ENCODE measurements around the gene DGCR2.
"Not testable (repeated sequence)": the region's sequence is repeated elsewhere in the genome, so short reads cannot be mapped to it uniquely, and the experiment has no call there.

DGCR2 gene

GRCh38 chr22:19080853-19081252 is 41.4 kb downstream of the DGCR2 start:
- DNase-seq, result no peak

DNA sequence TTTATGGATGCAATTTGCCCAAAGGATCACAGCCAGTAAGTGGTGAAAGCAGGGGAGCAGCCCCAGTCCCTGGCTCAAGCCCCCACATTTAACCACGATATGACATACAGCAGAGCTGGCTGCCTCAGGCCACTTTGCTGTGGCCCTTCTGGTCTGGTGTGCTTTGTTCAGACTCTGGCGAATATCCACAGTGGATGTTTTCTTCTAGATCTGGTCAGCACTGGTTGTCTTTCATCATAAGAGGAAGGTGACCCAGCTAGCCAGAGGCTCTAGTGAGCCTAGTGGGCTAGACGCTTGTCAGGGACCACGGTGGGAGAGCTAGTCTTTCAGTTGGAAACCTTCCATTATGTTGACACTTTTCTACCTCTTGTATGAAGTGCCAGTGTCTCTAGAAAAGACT is 42.5 kb downstream of the DGCR2 start:
- DNase-seq, result no peak

- no peak for DNase-seq
Observed at GRCh38 chr22:19075404-19075803, 46.8 kb downstream of the DGCR2 start.

DNA sequence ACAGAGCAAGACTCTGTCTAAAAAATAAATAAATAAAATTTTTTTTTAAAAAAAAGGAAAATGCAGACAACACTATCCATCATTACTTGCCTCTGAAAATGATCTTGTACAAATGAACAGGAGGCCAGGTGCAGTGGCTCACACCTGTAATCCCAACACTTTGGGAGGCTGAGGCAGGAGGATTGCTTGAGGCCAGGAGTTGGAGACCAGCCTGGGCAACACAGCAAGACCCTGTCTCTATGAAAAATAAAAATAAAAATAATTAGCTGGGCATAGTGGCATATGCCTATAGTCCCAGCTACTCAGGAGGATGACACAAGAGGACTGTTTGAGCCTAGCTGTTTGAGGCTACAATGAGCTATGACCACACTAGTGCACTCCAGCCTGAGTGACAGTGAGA is 49.4 kb downstream of the DGCR2 start:
- not testable (repeated sequence) for DNase-seq

GRCh38 chr22:19070397-19071169 is 51.6 kb downstream of the DGCR2 start:
- DNase-seq, result no peak

- no peak for DNase-seq
Observed at GRCh38 chr22:19069451-19069850, 52.8 kb downstream of the DGCR2 start.

GRCh38 chr22:19068784-19069271 is 53.4 kb downstream of the DGCR2 start:
- DNase-seq, result peak; percentile 30 to 53

DNA sequence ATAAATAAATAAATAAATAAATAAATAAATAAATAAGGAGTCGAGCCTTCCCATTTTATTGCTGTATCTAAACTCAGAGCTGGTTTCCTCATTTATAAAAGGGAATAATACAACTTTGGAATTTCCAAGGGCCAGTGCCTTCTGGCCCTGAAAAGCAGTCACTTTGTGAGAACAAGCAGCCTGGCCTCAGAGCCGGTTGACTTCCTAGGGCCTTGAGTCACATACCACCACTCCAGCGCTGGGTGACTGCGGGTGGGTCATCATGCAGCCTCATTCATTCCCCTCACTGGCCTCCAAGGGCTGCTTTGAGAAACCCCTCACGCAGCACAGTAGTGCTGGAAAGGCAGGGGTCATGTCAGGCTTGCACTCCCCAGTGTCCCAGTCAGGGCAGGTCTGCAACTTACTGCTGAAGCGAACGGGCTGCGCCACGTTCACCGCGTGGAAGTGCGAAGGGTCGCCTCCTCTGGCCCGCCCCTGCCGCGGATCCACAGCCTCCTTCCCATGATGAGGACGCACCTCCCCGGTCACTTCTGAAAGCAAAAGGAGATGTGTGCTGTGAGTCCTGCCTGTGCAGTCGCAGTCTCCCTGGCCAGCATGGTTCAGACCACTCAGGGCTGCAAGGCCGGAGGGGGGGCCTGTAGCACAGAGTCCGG is 54.4 kb downstream of the DGCR2 start:
- DNase-seq, result no peak

DNA sequence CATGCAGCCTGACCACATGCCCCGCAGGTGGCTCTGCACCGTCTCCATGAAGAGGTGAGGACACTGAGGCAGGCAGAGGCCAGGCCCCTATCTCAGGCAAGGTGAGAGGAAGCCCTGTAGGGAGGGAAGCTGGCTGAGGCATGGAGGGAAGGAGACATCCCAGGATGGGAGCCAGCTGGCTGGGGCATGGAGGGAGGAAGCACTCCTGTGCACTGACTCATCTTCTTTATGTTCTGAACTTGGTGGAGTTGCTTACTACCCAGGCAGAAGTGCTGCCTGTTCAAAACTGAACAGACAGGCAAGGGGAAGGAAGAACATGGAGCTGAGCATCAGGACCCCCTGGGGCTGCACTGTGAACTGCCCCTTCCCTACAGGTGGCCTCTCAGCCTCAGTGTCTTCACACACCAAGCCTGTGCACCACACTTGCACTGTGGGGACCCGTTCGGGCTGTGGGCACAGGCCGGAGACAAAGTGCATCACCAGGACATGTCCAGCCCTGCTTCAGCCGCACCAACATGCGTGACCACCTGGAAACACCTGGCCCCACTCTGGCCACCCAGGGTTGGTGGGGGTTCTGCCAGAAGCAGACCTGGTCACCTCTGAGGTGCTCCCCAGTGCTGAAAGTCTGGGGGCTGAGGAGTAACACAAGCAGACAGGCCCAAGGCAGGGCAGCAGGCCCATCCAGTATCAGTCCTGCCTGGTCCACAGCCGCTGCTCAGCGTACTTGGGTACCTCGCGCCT is 55.5 kb downstream of the DGCR2 start:
- no peak for DNase-seq

GRCh38 chr22:19065929-19066328 is 56.3 kb downstream of the DGCR2 start:
- no peak for DNase-seq

- no peak for DNase-seq
Observed at GRCh38 chr22:19065298-19065859, 56.8 kb downstream of the DGCR2 start.

- DNase-seq, result no peak
Observed at GRCh38 chr22:19064354-19065054, 57.7 kb downstream of the DGCR2 start.

DNA sequence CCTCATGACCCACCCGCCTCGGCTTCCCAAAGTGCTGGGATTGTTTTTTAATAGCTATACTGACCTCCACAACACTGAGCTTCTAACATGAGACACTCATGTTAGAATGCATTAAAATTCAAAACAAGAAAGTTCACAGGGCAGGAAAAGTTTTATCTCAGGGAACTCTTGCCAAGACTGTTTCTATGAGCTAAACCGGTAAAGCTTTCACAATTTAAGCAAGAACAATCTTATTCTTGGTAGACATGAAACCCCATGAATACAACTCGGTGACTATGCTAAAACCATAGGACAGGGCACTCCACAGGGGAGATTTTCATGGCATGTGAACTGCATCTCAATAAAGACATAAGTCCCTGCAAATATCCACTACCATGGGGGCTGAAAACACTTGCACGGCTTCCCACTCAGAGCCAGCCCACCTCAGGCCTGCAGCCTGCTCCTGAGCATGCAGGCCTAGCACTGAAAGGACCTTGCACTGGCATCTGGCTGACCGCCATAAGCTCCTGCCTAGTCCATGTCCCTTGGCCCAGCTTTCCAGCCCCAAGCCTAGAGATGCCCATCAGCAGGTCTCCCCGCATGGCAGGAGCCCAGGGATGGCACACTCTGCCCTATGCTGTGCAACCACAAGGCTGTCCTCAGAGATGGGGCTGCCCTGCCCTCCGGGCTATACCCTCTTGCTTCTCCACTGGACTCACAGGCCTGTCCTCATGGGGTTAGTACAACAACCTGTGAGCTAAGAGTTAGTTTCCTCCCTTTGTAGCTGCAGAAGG is 58.4 kb downstream of the DGCR2 start:
- no peak for DNase-seq

DNA sequence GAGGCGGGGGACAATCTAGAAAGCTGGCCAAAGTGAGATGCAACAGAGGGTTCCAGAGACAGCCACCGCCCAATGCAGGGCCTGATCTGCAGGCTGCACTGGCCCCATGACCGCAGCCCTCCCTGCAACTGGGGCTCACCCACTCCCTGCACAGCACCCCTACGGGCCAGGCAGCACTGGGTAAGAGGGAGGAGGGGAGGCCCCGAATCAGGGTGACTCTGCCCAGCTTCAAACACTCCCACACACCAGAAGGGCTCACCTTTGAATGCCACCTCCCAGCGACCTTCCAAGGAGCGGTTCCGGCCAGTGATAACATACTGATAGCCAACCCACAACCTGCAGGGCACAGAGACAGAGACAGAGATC is 59.3 kb downstream of the DGCR2 start:
- no peak for DNase-seq

DNA sequence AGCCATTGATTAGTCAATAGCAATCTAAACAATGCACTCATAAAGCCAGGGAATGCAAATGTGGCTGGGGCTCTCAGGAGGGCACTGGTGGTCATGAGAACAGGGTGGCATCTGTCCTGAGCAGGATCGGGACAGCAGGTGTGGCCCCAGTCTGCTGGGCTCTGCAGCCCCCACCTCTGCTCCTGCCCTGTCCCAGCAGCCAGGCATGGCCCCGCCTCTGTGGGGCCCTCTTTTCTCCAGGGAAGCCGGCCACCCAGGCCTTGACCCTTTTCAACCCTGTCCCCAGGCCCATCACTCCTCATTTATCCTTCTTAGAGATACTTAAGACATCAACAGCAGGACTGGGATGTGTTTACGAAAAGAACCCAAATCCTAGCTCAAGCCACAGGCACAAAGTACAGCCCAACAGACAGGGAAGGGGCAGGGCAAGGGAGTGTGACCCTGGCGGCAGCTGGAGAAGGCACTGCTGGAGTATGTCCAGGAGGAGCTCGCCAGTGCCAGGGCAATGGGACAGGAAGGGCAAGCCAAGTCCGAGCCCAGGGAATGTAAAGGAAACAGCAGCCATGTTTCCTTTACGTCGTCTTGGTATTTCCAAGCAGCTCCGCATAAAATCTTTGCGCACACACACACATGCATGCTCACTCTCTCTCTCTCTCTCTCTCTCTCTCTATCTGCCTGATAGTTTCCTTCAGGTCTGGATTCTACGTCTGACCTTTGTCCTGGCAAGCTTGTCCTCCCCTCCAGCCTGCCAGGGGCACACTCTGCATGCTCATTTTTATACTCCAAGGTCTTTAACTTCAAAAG is 59.9 kb downstream of the DGCR2 start:
- no peak for DNase-seq

DNA sequence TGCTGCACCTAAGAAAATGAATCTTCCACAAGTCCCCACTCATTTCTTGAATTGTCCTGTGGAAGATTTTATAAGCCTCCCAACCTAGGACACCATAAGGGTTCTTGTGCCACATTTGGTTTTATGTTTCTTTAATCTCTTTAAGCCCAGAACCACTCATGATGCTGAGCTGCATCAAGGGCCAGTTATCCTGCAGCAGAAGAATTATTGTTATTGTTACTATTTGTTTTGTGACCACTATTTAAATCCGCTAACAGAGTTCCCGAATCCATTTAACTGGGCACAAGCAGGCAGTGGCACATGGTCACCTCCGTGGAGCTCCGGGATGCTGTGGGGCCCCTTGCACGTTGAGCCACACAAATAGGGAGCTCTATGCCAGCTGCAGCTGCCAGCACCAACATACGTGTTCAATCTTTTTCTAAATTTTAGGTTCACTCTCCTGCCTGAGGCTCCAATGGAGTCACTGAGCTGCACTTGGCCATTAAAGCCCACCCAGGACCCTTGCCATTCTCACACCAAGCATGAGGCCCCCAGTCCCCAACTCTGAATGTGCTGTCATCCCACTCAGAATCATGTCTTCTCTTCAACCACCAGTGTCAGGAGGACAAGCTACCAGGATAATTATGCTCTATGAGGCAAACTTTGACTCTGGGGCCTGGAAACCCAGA is 60.6 kb downstream of the DGCR2 start:
- no peak for DNase-seq

- DNase-seq, result no peak
Observed at GRCh38 chr22:19060356-19061009, 61.7 kb downstream of the DGCR2 start.

DNA sequence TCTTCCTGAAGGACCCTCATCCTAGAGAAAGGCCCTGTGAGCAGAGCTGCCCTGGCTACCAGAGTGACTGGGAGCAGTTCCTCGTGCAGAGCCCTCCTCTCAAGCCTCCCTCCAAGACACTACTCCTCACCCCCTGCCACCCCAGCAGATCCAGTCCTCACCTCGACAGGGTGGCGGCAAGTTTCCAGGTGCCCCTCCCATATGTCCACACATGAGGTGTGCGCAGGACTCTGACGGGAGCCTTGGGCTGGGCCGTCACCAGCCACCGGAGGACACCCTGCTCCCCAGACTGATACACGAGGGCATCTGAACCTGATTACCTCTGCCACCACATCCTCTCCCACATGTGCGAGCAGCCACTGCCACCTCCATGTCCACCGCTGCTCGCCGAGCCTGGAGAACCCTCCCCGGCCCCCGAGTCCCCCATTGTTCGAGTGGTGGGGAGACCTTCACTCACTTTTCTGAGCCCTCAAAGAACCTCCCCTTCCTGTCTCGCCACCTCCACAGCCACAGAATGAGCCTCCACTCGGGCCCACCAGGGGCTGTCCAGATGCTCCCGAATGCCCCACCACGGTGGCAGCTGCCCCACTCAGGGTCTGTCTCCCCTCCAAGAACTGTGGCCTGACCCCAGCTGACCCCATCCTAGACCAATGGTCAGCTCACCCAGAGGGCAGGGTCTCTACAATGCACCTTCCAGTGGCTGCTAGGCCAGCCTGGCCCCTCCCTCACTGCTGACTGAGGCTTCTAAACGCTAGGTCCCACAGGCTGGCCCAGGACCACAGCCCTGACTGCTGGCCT is 62.5 kb downstream of the DGCR2 start:
- DNase-seq, result no peak
